AG09319 (cell line): Measurements from ENCODE around the gene CX3CL1.
"Not testable (repeated sequence)": the region's sequence is repeated elsewhere in the genome, so short reads cannot be mapped to it uniquely, and the experiment has no call there.

Source experiments
- DNase-seq: peaks from one replicate; pipeline ENCODE4 v3.0.0-alpha.2; 2010; ENCODE audit warnings: low read depth; ENCODE audit errors: extremely low read depth
- TF ChIP-seq, protein P1 (sequence below): IDR thresholded peaks from 2 replicates; pipeline ENCODE4 v1.5.1; 2011; ENCODE audit warnings: low read depth, mild to moderate bottlenecking, inconsistent platforms, low read length, moderate library complexity

Gene CX3CL1

DNA sequence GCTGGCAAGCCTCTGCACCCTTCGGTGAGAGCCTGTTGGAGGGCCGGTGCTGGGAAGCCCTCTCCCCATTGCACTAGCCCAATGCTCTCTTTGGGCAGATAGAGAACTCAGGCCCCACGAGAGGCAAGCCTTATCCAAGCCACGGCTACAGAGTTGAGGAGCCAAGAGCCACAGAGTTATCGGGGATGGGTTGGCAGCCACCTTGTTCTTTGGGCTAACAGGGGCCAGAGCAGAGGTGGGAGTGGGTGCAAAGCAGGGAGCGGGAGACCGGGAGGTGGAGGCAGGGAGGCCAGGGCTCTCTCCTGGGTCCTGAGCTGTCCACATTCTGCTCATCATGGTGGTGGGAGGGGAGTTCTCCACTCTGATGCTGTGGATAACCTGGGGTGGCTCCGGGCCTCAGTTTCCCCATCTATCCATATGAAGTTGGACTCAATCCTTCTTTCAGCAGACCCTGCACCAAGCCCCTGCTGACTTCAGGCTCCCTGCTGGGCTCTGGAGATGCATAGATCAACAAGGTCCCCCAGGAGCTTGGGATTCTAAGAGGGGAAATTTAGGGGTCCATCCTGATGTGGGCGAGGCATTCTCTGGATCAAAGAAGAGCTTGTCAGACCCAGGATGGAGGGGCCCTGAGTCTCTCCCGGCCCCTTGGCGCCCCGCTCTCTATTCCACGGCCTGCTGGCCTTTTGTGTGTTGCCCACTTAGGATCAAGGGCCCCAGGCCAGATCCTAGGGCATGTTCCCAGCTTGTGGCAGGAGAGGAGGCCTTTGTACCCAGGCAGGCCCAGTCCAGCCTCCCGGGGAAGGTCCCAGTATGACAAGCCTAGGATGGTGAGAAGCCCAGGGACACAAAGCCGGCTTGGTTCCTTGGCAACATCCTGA lies 557 bp upstream of the CX3CL1 start:
- DNase-seq: no peak
- TF ChIP-seq, protein P1, sequence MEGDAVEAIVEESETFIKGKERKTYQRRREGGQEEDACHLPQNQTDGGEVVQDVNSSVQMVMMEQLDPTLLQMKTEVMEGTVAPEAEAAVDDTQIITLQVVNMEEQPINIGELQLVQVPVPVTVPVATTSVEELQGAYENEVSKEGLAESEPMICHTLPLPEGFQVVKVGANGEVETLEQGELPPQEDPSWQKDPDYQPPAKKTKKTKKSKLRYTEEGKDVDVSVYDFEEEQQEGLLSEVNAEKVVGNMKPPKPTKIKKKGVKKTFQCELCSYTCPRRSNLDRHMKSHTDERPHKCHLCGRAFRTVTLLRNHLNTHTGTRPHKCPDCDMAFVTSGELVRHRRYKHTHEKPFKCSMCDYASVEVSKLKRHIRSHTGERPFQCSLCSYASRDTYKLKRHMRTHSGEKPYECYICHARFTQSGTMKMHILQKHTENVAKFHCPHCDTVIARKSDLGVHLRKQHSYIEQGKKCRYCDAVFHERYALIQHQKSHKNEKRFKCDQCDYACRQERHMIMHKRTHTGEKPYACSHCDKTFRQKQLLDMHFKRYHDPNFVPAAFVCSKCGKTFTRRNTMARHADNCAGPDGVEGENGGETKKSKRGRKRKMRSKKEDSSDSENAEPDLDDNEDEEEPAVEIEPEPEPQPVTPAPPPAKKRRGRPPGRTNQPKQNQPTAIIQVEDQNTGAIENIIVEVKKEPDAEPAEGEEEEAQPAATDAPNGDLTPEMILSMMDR: no peak

DNA sequence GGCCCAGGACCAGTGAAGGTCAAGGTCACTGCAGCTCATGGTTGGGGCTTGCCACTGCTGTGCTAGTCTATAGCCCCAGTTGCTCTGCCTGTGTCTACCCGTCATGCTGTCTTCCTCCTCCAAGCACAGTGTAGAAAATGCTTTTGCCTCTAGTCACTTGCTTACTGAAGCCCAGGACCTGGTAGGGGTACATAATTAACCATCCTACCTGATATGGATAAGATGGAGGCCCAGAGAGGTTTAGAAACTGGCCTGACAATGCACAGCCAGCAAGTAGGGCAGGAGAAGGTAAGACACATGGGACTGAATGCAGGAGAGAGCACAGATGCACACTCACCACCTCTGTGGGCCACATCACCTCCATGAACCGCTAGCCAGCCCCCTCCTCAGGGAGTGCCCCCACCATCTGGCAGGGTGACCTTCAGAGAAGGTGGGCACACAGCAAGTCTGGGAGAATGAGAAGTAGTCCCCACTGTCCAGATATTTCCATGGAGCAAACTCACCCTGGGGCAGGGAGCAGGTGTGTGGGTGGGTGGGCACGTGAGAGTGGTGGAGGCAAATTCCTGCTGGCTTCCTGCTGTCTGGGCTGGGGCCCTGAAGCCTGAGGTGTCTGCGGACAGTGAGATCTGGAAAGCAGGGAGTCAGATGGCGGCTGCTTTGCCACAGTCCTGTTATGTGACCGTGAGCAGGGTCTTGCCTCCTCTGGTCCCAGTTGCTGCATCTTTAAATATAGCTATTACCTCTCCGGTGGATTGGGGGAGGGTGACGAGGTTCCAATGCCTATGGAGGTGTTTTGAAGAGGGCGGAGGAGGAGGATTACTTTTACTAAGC lies 1.0 kb downstream of the CX3CL1 start:
- no peak for DNase-seq

DNA sequence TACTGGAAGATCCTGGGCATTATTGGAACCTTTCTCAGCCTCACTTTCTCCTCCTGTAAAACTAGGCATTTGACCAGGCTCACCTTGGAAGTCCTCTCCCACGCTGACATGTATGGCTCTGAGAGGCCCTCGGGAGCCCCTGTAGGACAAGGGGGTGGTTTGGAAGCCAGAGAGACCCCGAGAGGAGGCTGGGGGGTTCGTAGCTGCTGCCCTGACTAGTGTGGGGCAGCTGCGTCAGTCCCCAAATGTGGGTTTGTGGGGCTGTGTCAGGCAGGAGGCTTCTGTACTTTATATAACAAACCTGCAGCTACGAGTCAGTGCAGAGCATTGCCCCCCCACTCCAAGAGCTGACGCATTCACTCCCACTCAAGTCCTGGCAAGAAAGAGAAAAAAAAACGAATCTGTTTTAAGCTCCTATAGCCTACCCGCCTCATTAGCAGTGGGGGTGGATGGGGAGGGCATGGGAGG lies 1.8 kb downstream of the CX3CL1 start:
- DNase-seq: no peak
- TF ChIP-seq, protein P1: no peak

More for the DNA sequence above, 1.0 kb downstream of the CX3CL1 start:
- TF ChIP-seq, protein P1: no peak

DNA sequence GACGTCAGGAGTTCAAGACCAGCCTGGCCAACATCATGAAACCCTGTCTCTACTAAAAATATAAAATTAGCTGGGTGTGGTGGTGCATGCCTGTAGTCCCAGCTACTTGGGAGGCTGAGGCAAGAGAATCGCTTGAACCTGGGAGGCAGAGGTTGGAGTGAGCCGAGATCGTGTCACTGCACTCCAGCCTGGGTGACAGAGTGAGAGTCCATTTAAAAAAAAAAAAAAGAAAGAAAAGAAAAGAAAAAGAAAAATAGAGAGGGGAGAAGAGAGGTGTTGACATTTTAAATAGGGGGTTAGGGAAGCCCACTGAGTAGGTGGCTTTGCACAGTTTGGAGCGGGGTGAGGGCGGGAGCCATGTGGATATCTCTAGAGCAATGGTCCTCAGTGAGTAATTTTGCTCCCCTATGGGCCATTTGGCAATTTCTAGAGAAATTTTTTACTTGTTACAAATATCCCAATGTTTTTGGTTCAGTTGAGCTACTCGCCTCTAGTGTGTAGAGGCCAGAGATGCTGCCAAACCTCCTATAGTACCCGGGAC lies 2.7 kb downstream of the CX3CL1 start:
- not testable (repeated sequence) for DNase-seq

DNA sequence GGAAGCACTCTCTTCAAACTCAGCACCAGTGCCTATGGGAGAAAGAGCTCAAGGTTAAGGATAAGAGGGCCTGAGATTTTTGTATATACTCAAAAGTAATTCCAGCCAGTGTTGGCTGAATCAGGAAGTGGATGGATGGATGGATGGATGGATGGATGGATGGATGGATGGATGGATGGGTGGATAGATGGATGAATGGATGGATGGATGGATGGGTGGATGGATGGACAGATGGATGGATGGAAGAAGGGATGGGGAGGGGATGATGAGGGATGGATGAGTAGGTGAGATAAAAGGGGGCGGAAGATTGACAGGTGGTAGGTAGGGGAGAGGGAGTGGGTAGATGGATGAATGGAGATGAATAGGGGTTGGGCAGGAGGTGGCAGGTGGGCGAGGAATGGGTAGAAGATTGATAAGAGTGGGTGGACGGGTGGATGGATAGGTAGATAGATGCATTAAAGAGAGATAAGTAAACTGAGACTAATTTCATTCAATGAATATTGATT lies 4.1 kb downstream of the CX3CL1 start:
- TF ChIP-seq, protein P1: no peak

DNA sequence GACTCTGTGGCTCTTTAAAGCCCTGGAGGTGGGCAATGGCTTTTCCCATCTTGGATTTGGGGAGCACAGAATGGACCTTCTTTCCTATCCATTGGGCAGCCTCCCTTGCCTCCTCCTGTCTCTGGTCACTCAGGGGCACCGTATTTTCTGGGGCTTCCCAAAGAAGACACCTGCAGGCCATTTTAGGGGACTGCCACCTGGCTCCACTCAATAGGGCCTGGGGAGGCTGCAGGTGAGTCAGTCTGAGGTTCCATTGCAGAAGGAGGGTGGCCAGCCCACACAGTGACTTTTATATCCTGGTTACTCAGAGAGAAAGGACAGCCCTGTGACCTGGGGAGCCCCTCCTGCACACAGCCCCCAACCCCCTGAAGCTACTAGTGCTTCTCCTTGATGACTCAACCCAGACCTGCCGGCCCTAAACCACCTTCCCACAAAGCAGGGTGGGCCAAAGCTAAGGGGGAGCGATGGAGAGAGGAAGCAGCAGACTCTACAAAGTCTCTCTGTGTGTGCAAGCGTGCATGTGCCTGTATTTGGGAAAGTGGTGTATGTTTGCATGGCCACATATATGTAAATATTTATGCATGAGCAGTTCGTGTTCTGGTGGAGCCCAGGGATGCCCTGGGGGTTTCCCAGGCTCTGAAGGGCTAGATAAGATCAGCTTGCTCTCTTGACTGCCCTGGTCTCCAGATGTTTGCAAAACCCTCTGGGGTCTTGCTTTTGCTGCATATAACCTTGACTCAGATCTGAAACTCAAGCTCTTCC lies 5.0 kb downstream of the CX3CL1 start:
- TF ChIP-seq, protein P1: no peak

More for the DNA sequence above, 4.1 kb downstream of the CX3CL1 start:
- no peak for DNase-seq

DNA sequence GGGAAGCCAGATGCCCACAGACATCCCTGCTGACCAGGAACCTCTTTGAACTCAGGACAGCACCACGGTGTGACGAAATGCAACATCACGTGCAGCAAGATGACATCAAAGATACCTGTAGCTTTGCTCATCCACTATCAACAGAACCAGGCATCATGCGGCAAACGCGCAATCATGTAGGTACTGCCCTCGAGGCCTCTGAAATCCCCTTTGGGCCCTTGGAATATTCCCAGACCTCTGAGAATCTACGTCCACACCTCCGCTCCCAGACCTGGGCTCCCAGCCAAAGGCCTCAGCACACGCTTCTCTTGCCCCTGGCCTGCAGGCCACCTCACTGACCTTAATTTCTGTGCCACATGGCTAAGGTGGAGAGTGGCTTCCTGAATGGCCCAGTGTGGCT lies 7.3 kb downstream of the CX3CL1 start:
- DNase-seq: no peak
- TF ChIP-seq, protein P1: no peak

More for the DNA sequence above, 5.0 kb downstream of the CX3CL1 start:
- DNase-seq: no peak
